OCI-LY3 (cell line): ENCODE measurements around the gene RAD21L1.

Experiments used
- CTCF ChIP-seq: fragments of 200-600, 300-600 bp; sonication (generic); IDR thresholded peaks from 2 replicates; pipeline ENCODE4 v1.5.1; 2014; ENCODE audit warnings: antibody characterized with exemption, low read length, low read depth
- EZH2phosphoT487 ChIP-seq: fragments of 200-600 bp; shearing (Covaris generic); IDR thresholded peaks from 2 replicates; pipeline ENCODE4 v1.6.1; 2018; ENCODE audit warnings: antibody characterized with exemption, mixed run types, low read depth

- no peak for TF ChIP-seq CTCF
- no peak for TF ChIP-seq EZH2phosphoT487
Measured at GRCh38 chr20:1190847-1191246, 35.0 kb upstream of the RAD21L1 start.
